NT2/D1 (cell line): ENCODE data around the gene MAS1L.

Experiments used
- SUZ12 ChIP-seq: IDR thresholded peaks from 2 replicates; pipeline ENCODE4 v1.6.1; 2011; ENCODE audit not compliant: insufficient read length, insufficient read depth; ENCODE audit errors: extremely low read depth
- YY1 ChIP-seq: IDR thresholded peaks from 2 replicates; pipeline ENCODE4 v1.6.1; 2011; ENCODE audit not compliant: insufficient read length, insufficient read depth
- ZNF274 ChIP-seq: IDR thresholded peaks from 2 replicates; pipeline ENCODE4 v1.6.1; 2011; ENCODE audit warnings: mild to moderate bottlenecking, low read depth, low read length

DNA sequence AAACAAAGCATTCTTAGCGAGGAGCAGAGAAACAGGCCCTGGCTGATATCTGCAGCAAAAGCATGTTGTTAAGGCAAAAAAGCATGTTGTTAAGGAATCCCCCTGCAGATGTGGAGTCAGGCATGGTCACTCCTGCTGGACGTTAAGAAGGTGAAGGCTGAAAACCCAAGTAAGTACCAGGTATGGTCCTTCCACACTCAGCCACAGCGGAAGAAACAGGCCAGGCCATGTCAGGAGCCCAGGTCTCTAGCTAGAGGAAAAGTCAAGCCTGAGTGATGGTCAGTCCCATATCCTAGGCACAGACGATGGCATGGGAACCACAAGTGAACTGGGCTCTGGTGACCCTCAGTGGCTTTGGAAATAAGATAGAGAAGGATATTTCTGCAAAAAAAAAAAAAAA lies 32.5 kb upstream of the MAS1L start:
- TF ChIP-seq ZNF274 = no peak
- no peak for TF ChIP-seq YY1
- TF ChIP-seq SUZ12 = no peak
